NOMO-1 treated with DMSO at 0.1 percent for 48 hours (cell line): ENCODE results near the gene PFKFB4.
A peak's percentile ranks its signal among the peaks of the same experiment; 100 is the strongest.
"Not testable (repeated sequence)": the region's sequence is repeated elsewhere in the genome, so short reads cannot be mapped to it uniquely, and the experiment has no call there.

Experiments
- DNase-seq: peaks from one replicate; lab custom pipeline; 2025; ENCODE audit not compliant: unreplicated experiment; lab: John Stamatoyannopoulos, UW

Gene PFKFB4

DNA sequence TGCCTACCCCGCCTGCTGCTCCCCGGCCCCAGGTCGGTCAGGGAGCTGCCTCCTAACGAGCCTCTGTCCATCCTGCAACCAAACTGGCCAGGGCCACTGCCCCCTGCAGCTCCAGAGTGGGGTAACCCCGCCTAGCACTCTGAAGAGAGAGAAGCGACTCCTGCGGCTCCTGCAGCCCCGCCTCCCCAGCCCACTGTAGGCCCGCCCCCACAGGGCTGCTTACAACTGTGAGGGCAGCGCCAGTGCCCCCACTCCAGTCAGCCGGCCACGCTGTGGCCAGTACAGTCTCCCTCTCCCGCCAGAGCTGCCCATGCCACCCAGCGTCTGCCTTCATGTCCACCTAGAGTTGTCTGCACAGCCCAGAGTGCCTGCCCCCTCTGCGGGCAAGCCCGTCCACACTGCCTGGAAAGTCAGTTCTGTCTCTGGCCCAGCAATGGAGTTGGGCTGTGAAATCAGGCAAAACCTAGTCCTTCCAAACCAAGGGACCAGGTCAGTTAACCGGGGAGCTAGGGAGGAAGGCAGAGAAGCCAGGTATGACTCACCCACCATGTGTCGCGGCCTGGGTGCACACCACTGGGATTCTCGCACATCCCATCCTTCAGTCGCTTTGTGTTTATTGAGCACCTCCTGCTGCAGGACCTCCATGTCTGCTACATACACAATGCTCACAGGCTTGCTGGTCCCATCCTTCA lies 4.6 kb upstream of the PFKFB4 start:
- DNase-seq, result peak; percentile 62

DNA sequence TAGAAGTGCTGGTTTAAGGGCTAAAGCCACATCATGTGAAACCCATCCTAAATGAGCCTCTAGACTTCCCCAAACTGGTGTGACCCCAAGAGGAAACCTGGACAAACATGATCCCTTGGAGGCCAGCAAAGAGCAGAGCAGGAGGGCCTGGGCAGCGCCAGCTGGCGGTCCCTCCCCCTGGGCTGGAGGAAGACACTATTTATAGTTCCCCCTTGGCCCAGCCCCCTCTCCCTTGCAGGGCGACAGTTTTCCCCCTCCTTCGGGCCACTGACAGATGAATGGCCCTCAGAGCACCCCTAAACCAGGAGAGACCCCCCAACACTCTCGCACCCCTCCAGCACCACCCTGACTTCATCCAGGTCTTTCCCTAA lies 4.0 kb upstream of the PFKFB4 start:
- DNase-seq, result no peak

GRCh38 chr3:48558493-48559134 lies 2.0 kb upstream of the PFKFB4 start:
- DNase-seq, result peak; percentile 48

DNA sequence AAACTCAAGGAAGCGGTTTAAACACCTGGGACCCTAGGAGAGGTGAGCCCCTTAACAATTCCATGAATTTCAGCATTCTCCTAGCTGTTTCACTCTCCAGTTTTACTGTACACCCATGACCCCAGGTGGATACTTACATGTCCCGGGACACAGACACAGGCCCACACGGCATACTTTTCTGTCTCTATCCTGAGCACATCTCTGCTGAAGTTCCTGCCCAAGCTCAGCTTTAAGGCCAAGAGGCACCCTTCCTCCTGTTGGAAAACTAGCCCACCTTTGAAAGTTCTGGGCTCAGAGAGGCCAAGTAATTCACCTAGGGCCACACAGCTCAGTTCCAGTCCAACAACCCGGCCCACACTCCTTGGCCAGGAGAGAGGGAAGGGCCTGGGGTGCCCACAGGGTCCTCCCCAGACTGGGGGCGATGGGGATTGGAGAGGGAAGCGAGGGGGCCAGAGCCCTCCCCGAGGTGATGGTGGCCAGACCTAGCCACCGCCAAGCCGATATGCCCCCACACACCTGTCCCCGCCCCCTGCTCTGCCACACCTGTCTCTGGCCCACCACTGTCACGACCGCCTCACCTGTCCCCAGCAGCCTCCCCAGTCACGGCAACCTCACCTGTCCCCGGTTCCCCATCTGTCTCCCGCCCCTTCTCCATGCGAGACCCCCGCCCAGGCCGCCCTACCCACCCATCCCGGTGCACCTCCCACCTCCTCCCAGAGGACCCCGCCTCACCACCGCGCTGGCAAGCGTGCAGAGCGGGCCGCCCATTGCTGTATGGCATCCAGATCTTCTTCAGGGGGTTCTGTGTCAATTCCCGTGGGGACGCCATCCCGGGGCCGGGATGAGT lies 431 bp downstream of the PFKFB4 start:
- DNase-seq, result peak; percentile 5

GRCh38 chr3:48555231-48555948 lies 1.2 kb downstream of the PFKFB4 start:
- no peak for DNase-seq

DNA sequence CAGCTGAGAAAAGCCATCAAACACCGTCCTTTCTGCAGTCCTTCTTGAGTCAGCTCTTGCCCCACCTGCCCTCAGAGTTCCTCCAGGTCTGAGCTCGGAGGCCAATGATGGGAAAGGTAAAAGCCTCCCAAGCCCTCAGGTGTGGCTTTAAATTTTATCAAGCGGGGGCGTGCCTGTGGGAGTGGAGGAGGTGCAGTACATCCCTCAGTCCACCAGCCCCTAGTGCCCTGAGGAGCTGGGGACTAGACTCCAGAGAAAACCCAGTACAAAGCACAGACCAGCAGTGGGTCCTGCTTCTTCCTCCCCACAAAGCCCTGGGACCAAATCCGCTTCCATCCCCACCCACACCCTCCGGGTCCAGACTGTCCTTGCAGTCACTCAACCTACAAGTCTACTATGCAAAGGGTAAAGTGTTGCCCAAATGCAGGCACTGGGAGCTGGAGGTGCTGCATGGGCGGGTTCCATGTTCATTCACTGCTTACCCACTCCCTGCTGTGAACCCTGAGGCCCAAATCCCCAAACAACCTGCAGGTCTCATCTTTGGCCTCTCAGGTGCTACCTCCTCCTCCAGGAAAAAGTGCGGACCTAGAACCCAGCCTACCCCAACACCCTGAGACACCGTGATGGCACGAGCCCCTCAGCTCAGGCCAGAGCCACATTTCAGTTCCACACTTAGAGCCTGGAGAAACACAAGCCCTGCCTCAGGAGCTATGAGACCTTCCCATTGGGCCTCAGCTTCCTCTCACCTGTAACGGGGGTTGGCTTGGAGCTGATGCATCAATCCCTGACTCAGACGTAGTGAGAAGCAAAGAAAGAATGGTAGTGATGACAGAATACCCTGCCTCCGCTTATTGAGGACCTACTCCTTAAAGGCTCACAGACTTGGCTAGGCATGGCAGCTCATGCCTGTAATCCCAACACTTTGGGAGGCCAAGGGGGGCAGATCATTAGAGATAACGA lies 2.4 kb downstream of the PFKFB4 start:
- no peak for DNase-seq

DNA sequence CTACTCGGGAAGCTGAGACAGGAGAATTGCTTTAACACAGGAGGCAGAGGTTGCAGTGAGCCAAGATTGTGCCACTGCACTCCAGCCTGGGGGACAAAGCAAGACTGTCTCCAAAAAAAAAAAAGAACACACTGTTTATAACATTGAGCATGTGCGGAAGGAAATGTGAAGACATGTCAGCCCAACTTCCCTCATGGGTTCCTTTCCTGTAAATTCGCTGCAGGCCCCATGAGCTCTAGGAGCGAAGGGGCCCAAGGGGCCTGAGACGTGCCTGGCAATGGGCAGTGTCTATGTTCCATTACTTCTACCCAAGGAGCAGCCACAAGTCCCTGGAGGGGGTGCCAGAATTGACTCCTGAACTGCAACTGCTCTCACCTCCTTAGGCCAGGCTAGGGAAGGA lies 3.2 kb downstream of the PFKFB4 start:
- no peak for DNase-seq

GRCh38 chr3:48552111-48552951 lies 4.3 kb downstream of the PFKFB4 start:
- DNase-seq, result no peak

GRCh38 chr3:48551651-48552050 lies 5.0 kb downstream of the PFKFB4 start:
- not testable (repeated sequence) for DNase-seq

DNA sequence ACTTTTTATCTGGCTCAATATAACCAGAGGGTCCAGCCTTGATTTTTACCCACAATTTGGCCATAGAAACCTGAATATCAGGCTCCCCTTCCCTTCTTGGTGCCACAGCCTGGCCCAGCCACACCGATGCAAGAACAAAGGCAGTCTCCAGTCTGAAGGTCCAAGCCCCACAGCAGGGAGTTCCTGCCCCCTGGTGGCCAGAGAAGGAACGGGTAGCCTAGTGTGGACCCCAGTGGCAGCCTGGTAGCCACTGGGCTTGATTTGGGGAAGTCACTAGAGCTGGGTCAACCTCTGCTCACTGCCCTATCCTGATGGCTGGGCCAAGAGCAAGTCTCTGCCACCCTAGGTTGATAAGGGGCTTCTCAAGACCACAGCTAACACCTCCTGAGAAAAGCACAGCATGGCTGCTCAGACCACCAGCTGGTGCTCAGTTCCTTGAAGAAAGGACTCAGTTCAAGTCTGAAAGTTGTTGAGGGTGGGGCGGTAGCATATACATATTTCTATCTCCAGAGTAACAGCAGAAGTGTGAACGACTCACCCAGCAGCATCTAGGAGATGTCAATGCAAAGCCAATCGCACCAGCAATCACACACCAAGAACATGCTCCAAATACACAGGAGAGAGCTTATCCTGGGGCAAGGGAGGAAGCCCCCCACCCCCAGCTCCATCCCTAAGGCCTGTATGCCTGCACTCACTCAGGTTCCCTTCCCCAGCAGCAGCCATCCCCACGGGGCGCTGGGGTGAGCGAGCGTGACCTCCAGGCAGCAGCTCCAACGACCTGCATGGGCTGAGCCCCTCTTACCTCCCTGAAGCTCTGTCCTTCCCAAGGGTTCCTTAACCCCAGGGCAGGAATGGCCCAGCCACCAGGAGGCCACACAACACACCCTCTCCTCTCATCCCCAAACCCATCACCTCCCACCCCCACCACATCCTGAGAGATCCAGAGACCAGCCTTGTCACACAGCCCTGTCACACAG lies 7.6 kb downstream of the PFKFB4 start:
- peak; percentile 88 for DNase-seq

DNA sequence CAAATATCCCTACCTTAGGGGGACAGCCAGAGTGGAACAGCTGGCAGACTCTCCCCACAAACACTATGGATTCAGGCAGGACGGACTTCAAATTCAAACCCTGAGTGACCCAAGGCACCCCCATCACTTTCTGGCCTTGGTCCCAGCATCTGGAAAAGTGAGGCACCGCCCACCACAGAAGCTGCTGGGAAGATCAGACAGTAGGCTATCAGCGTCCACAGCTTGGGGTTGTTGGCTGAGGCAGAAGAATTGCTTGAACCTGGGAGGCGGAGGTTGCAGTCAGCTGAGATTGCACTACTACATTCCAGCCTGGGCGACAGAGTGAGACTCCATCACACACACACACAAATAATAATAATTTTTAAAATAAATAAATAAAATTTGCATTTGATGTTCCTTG lies 8.5 kb downstream of the PFKFB4 start:
- DNase-seq, result no peak

- DNase-seq, result no peak
Observed at GRCh38 chr3:48546203-48546829, 10.3 kb downstream of the PFKFB4 start.

GRCh38 chr3:48544141-48544540 lies 12.5 kb downstream of the PFKFB4 start:
- DNase-seq, result no peak

GRCh38 chr3:48543271-48543866 lies 13.2 kb downstream of the PFKFB4 start:
- no peak for DNase-seq

GRCh38 chr3:48538451-48538850 lies 18.2 kb downstream of the PFKFB4 start:
- no peak for DNase-seq

DNA sequence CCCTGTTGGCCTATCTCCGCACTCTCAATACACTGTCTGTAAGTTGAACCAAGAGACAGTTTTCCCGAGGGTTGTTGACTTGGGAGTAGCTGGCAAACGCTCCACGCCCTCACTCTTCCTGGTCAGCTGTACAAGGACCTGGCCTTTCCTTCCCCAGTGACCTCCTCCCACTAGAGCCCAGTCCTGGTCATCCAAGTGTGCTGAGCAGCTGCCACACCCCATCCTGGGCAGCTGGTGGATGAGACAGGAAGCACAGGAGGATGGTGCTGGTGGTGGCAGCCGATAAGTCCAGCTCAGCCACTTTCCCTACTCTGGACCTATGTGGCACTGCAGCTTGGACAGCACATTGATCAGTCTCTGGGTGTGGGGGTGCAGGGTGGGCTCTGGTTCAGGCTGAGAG lies 19.8 kb downstream of the PFKFB4 start:
- DNase-seq, result no peak

GRCh38 chr3:48536116-48536515 lies 20.5 kb downstream of the PFKFB4 start:
- DNase-seq, result no peak
